Measurements from ENCODE around the gene EFTUD2.
A peak's percentile ranks its signal among the peaks of the same experiment; 100 is the strongest.
"Not testable (repeated sequence)": the region's sequence is repeated elsewhere in the genome, so short reads cannot be mapped to it uniquely, and the experiment has no call there.

The EFTUD2 gene

DNA sequence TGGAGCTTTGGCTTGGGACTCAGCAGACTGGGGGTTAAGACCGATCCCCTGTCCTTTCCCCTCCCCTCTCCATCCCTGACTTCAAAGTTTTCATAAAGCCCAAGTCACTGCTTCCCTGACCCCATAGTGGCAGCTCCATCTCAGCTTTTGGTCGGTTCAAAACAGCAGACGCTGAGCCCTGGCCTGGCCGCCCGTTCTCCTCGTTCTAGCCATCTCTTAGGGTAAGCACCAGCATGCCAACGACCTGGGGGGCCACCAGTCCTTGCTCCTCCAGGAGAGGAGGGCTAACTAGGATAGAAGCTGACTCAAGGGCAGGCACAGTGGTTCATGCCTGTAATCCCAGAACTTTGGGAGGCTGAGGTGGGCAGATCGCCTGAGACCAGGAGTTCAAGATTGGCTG is 53.0 kb downstream of the EFTUD2 start:
- no peak for DNase-seq

DNA sequence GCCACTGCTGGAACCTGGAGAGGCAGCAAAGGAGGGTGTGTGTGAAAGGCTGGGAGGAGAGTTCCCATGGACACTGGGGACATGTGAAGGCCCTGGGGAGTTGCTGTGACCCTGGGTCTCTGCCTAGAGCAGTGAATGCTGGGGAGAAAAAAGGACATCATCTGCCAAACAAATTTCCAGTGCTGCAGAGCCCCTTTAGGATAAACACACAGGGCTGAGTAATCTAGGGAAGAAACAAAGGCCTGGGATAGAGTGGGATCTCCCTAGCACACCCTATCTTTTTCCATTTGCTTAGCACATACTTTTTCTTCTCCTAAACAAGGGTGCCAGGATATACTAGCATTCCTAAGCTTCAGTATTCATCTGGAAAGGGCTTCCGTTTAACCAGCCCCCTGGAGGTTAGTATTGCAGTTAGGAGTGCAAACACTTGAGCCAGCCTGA is 54.8 kb downstream of the EFTUD2 start:
- DNase-seq, result peak; percentile 35

GRCh38 chr17:44842748-44843147 is 56.5 kb downstream of the EFTUD2 start:
- no peak for DNase-seq

GRCh38 chr17:44840936-44841335 is 58.3 kb downstream of the EFTUD2 start:
- no peak for DNase-seq

DNA sequence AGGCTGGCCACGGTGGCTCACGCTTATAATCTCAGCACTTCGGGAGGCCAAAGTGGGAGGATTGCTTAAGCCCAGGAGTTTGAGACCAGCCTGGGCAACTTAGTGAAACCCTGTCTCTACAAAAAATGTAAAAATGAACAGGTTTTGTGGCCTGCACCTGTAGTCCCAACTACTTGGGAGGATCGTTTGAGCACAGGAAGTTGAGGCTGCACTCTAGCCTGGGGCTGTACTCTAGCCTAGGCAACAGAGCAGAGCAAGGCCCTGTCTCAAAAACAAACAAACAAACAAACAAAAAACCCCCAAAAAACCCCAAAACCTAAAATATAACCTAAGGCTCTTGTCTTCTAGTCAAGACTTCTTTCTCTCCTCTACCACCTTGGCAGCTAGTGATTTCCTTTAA is 59.0 kb downstream of the EFTUD2 start:
- no peak for DNase-seq

DNA sequence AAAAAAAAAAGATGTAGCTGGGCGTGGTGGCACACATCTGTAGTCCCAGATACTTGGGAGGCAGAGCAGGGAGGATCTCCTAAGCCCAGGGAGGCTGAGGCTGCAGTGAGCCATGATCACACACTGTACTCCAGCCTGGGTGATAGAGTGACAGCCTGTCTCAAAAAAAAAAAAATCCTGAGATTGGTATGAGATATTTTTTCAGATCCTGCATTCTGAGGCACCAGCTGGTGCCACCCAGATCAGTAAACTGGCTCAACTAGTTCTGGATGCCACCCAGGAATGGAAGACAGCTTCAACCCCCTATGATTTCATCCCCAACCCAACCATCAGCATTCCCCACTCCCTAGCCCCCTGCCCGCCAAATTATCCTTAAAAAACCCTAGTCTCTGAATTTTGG is 62.0 kb downstream of the EFTUD2 start:
- DNase-seq, result no peak

DNA sequence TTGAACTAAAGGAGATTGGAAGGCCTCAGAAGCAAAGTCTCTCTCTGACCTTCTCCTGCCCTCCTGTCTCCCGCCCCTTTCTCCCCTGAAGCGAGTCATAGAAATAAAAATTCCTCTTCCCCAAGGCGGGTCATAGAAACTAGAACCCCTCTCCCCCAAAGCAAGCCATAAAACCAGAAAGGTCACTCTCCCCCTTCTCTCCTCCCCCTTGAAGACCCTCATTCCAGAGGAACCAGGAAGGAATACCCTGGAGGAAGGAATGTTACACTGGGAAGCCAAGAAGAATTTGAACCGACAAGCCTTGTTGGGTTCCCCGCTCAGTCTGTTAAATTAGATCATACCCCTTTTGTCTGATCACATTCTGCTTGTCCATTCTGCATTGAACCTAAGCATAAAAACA is 66.4 kb downstream of the EFTUD2 start:
- peak; percentile 32 for DNase-seq

DNA sequence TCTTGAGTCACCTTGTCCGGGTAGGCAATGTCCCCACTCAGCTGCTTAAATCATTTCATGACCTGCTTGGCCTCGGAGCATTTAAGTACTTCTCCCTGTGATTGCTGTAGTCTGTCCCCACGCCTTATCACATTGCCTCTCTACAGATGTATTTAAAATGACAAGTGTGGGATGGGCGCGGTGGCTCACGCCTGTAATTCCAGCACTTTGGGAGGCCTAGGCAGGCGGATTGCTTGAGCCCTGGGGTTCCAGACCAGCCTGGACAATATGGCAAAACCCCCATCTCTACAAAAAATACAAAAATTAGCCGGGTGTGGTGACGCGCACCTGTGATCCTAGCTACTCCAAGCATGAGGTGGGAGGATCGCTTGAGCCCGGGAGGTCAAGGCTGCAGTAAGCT is 67.9 kb downstream of the EFTUD2 start:
- no peak for DNase-seq

- DNase-seq, result peak; percentile 49
Observed at GRCh38 chr17:44830359-44831288, 68.6 kb downstream of the EFTUD2 start.

DNA sequence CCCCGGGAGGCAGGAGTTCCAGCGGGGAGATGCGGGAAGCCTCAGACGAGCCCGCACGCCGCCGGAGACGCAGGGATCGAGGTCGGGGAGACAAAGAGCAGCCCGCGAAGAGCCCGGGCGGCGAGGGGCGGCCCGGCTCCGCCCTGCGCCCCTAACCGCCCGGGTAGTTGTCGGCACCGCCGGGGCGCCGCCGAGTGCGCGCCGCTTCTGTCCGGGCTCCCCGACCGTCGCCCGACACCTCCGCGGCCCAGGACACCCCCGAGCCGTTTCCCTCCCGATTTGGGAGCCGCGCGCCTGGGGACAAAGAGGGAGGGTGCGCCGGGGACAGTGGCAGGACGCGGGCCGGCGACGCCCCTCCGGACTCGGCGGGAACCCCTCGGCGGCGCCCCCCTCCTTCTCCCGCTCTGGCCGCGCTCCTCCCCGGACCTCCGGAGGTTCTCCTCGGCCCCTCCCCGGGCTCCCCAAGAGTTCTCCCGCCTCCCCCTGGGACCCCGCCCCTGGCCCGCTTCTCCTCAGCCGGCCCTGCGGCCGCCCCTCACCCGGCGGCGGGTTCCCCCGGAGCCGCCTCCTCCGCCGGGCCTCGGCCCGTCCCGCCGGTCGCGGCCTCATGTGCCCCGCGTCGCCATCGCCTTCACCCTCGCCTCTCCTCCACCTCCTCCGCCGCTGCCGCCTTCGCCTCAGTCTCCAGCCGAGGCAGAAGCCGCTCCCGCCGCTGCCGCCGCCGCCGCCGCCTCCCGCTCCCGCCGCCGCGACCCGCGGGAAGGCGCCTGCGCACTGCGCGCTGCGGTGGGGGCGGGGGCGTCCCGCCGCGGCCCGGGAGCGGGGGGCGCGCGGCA is 69.5 kb downstream of the EFTUD2 start, which contains the start of gene GJC1:
Gene GJC1, minus strand, starts transcription at position 765 of the 836 bp plus-strand sequence. CDS start 24,470 bp downstream, outside the sequence.
- DNase-seq, result peak; percentile 70

DNA sequence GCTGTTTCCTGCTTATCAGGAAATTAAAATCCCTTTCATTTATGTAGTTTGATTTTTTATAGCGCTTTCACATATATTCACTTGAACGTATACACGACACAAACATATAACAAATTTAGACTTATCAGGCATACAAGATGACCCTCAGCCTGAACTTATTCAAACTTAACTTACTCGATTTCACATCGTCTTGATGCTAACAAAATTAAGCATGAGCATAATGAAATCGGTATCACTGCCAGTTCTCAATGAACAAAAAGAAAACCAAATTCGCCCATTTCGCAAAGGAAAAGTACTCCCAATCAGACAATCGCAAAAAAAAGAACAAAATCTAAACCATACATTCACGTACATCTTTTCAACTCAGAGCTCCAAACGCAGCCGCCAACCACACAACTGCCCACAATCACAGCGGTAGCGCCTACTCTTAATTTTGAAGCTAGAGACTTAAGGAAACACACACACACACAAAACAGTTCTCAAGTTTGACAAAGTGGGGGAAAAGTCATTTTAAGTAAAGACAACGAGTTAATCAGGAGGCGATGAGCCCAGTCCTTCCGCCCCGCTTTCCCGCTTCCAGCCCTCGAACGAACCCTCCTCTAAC is 70.2 kb downstream of the EFTUD2 start:
- no peak for DNase-seq

DNA sequence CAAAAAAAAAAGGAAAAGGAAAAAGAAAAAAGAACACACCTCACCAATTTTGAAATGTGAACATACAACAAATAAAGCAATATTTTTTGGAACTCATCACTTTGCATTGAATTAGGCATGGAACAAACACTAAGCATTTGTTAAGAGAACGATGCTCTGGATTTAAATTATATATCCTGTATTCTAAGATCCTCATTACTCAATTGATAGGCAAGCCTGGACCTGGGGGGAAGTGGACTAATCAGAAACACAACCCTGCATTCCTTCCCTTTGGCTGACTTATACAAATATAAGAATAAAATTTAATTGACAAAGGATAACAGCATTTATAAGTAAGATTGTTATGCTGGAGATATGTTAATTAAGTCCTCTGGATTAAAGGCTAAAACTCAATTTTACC is 71.4 kb downstream of the EFTUD2 start:
- DNase-seq, result peak; percentile 48

- DNase-seq, result peak; percentile 72
Observed at GRCh38 chr17:44826123-44826790, 73.0 kb downstream of the EFTUD2 start.

- DNase-seq, result not testable (repeated sequence)
Observed at GRCh38 chr17:44825236-44825635, 74.0 kb downstream of the EFTUD2 start.

GRCh38 chr17:44820631-44821212 is 78.5 kb downstream of the EFTUD2 start:
- DNase-seq, result peak; percentile 95

- DNase-seq, result not testable (repeated sequence)
Observed at GRCh38 chr17:44818508-44818907, 80.7 kb downstream of the EFTUD2 start.

- DNase-seq, result no peak
Observed at GRCh38 chr17:44812263-44812662, 87.0 kb downstream of the EFTUD2 start.

- not testable (repeated sequence) for DNase-seq
Observed at GRCh38 chr17:44808656-44809388, 90.4 kb downstream of the EFTUD2 start.

- no peak for DNase-seq
Observed at GRCh38 chr17:44808156-44808555, 91.1 kb downstream of the EFTUD2 start.

GRCh38 chr17:44807817-44808155 is 91.5 kb downstream of the EFTUD2 start:
- no peak for DNase-seq

DNA sequence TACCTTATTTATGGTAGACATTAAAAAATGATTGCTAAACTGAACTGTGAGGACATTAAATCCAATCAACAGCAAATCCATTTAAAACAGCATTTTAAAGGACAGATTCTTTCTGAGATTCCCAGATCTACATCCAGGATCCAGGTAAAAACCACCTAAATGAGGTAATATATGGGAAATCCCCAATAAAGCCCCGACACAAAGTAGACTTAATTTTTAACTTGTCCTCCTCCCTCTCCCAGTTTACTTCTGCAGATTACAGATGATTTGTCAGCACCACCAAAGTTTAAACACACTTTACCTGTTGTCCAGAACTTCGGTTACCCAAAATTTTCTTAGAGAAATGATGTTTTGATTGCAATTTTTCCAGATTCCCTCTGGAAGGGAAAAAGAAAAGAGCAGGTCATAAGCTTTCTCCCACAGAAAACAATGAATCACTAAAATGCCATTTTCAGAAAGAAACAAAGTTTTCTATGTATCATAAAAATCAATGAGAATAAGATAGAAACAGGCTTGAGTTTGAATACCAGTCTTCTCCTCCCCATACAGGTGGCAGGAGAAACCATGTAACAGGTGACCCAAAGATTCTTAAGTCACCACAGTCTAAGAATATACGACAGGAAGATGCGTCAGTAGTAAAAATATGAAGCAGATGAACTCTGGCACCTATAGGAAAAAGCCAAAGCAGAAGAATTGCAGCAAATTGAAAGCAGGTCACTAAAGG is 92.0 kb downstream of the EFTUD2 start:
- DNase-seq, result no peak
